HG03571 (cell line): Measurements from ENCODE around the gene SVIL.
"Not testable (repeated sequence)": the region's sequence is repeated elsewhere in the genome, so short reads cannot be mapped to it uniquely, and the experiment has no call there.

Experiments used
- ATAC-seq: cut with Tn5 transposase; IDR thresholded peaks from one replicate; pipeline ENCODE4 v1.9.1; 2021; ENCODE audit not compliant: unreplicated experiment

Gene SVIL

GRCh38 chr10:29649561-29650551 lies 15.1 kb upstream of the SVIL start:
- ATAC-seq: no peak

DNA sequence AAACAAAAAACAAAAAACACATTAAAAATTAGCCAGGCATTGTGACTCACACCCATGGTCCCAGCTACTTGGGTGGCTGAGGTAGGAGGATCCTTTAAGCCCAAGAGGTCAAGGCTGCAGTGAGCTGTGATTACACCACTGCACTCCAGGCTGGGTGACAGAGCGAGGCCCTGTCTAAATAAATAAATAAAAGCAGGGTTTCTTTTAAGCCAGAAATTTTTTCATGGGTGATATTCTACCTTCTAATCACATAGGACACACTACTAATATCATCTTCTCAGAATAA lies 14.2 kb upstream of the SVIL start:
- no peak for ATAC-seq

DNA sequence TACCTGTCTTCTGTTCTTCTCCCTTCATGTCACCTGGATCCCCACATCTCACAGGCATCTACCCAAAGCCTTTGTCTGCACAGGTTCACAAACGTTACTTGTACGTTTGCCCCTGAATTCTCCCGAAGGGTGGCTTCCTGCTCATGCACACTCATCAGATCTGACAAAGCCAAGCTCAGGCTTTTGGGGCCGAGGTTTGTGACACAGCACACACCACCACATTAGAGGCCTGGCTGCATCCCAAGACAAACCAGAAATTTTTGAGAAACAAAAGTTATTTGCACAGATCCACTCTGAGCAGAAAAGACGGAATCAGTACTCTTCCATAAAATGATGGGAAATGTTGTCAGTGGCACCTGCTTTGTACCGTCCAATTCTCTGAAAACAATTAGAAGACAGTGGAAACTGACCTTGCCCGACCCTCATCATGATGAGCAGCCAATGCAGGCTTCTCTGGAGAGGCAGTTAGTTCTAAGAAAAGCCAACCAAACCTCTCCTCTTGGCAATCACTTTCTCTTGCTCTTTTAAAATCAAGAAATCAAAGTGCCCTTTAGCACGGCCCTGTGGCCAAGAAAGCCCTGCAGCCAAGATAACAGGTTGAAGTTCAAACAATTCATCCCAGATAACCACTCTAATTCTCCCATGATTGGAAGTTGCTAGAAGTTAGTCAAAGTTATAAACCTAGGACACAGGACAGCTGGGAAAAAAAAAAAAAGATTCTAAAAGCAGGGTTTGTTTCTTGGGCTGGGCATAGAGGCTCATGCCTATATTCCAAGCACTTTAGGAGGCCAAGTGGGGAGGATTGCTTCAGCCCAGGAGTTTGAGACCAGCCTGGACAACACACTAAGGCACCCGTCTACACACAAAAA lies 13.6 kb upstream of the SVIL start:
- ATAC-seq: no peak

GRCh38 chr10:29647478-29647877 lies 12.7 kb upstream of the SVIL start:
- no peak for ATAC-seq

- no peak for ATAC-seq
Observed at GRCh38 chr10:29646960-29647461, 12.2 kb upstream of the SVIL start.

DNA sequence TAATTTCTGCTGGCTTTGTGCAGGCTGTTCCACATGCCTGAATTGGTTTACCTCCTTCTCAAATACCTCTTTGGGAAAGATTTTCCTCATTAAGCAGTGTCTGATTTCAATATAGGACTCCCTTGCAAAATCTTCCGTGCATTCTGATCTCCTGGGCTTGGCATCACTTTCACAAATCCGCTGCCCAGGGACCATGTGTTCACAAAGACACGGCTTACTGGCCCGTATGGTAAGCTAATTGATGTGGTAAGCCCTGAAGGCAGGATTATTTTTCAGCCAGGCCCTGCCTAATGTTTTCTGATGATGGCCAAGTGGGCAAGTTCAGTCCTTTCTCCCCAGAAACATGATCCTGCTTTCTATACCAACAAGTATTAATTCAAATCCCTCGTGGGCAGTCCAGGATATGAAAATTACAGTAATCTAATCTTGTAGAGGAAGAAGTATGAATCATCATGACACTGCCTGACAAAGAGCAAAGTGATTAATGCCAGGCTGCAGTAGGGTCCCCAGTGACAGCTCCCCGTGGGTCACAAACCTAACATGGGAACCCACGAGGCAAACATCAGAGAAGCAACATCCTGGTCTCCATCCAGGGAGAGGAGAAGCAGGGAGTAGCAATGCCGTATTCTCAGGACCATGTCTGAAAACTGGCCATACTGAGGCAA lies 11.6 kb upstream of the SVIL start:
- ATAC-seq: no peak

DNA sequence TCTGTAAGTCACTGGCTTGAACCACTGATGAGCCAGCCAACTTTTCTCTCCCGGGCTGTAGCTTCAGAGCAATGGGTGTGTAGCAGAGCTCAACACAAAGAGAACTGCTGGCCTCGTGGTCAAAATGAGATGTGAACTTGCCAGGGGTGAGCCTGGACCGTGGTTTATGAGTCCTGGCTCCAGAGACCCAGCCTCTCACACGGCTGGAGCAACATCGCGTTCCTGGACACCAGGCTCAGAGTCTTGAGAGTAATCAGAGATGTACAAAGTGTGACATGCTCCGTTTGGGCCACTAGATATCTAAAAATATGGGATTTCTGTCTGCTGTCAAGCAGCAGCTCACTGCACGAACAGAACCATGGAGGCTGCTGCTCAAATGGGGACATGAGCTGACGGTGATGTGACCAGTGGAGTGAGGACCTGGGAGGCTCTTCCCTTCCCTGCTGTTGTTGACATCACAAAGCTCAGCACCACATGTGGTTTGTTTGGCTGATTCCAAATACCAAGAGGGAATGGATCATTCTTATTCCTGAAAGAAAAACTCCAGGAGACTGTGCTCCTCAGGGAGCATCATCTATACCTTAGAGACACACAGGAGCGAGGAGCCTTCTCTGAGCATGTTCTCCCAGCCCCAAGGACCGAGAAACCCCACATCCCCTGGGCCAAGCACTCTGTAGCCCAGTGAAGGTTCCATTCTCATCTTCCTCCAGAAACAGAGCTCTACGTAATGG lies 9.2 kb upstream of the SVIL start:
- no peak for ATAC-seq

DNA sequence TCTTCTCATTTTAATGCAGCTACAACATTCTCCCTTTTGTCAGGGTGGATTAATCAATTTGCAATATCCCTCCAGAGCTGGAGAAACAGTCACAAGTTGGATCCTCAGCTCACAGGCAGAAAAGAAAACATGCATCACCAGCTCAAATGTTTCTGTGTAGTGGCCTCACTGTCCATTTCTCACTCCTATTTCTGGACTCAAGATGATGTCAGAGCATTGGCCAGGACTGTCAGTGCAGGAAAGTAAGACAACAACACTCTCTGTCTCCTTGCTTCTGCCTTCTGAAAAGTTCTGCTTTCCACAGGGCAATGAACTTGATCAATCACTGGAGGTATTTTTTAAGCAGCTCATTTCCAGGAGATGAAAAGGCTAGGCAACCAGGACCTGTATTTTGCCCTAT lies 8.2 kb upstream of the SVIL start:
- no peak for ATAC-seq

DNA sequence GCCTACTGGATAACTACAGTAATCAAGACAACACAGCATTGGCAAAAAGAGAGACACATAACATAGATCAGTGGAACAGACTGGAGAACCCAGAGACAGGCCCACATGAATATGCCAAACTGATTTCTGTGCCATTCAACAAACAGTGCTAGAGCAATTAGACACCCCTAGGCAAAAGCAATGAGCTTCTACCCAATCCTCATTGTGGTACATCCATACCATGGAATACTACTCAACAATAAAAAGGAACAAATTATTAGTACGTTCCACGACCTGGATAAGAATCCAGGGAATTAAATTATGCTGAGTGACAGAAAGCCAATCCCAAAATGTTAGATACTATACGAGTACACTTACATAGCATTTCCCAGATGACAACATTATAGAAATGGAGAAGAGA lies 2.8 kb upstream of the SVIL start:
- no peak for ATAC-seq

DNA sequence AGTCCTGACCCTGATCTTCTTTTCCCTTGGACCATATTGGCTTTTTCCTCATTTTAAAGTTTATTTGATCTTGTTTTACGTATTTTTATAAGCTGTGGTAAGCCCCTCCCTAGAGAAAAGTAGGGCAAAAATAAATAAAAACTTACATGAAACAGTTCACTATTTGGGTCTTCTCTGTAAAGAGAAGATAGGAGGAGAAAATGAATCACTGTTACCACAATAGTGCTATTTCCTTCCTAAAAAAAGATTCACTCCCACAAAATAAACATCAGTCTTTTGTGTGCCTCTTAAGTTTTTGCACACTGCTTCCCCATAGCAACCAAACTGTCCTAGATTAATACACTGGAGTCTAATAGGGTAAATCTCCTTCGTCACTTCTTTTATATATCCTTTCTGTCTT lies 1.4 kb upstream of the SVIL start:
- no peak for ATAC-seq

- ATAC-seq: peak; percentile 69
Observed at GRCh38 chr10:29635711-29636144, 957 bp upstream of the SVIL start.

DNA sequence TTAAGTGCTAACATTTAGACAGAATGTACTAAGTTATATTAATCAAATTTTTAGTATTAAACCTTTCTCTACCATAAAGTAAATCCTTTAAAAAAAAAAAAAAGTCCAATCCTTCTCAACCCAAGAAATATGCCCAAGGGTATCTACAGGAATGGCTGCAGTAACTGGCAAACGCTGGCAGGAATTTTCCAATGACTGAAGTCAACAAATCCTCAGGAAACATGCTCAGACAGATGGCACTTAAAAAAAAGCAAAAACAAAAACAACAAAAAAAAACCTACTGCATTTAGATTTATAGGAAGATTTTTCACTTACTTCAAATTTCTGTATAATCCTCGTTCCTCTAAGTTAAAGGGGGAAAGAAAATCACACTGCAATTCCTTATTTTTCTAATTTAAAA lies 666 bp downstream of the SVIL start:
- ATAC-seq: no peak

- ATAC-seq: no peak
Observed at GRCh38 chr10:29631049-29631339, 3.8 kb downstream of the SVIL start.

DNA sequence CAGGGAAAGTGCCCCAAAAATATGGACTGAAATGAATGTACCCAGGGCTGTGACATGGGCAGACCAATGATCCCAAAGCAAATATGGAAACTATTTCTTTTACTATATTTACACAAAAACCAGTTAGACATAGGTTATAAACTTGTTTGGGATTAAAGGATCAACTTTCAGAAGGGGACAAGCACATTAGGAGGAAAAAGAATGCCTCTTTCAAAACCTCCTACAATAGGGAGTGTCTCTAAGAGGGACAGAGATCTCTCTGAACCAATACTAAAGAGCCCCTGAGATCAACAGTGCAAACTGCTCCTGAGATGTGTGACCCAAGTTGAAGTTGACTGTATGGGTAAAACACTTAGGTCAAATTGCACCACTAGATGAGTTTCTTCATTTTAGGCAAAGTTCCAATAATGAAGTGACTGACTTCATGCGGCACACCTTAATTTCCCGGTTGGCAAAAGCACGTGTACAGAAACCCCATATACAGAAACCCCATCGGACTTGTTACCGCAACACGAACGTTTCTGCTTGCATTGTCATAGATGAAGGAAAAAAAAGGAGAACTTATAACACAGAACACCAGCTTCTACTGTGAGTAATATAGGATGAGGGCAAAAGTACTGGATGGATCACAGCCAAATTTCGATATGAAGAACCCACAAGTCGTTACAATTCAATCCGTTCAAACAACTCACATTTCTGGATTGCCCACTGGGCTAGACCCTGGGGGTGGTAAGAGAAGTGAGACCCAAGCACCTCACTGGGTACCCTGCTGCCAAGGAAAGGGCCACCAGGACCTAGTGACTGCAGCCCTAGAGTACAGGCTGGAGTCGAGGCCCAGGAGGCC lies 4.3 kb downstream of the SVIL start:
- ATAC-seq: no peak

GRCh38 chr10:29628912-29629526 lies 5.8 kb downstream of the SVIL start:
- ATAC-seq: no peak

GRCh38 chr10:29628311-29628710 lies 6.5 kb downstream of the SVIL start:
- ATAC-seq: no peak

DNA sequence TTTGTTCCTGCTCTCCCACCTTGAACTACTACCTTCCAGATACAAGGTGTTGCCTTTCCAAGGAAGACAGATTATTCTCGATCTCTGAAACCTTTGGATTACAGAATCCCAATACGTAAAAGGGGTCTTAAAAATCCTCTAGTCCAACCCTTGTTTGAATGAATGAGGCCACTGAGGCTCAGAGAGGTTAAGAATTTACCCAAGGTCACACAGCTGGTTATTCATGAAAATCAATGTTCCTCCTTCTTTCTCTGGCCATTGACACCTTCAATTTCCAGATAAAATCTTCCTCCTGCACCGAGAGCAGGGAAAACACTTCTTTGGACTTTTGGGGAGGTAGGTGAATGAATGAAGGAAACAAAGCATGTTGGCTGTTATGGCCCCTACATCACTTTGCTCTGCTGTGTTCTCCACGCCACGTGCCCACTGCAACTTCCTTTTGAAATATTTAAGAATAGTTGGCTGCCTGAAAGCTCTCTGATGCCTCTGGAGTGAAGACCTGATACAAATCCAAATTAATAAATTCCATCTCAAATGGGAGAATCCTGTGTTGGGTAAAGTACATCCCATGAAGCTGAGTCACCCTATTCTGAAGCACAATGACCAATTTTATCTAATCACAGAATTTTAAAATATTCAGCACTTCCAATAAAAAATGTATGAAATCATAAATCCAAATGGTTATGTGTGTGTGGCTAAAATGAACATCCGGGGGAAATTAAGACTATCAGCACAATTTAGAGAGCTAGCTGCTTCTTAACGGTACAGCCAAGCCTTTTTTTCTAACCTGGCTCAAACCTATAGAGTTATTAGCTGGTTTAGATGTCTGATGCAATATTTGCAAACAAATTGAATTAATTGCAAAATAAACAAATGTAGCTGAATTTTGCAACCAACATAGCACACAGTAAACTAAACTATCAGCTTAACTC lies 7.3 kb downstream of the SVIL start:
- ATAC-seq: no peak

DNA sequence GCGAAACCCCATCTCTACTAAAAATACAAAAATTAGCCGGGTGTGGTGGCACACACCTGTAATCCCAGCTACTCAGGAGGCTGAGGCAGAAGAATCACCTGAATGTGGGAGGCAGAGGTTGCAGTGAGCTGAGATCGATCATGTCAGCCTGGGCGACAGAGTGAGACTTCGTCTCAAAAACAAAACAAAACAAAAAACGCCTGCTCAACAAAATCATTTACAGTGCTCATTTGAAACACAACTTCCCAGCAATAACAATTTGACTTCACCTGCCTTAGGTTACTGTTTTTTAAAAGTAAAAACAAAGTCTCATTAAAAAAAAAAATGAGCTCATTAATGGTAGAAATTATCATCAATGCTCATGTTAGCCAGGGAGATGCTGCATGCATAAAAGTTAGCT lies 10.4 kb downstream of the SVIL start:
- ATAC-seq: not testable (repeated sequence)
